ENCODE measurements around the gene WDR5.

WDR5 gene

GRCh38 chr9:134132208-134132870, 3.5 kb upstream of the WDR5 start:
- DNase-seq = no peak

- no peak for DNase-seq
Measured at GRCh38 chr9:134134949-134135342, 936 bp upstream of the WDR5 start.

GRCh38 chr9:134136118-134136995, 475 bp downstream of the WDR5 start:
- DNase-seq = no peak

GRCh38 chr9:134136996-134137299, 1.1 kb downstream of the WDR5 start:
- DNase-seq = no peak

- DNase-seq = no peak
Measured at GRCh38 chr9:134138292-134138691, 2.4 kb downstream of the WDR5 start.

GRCh38 chr9:134139081-134139480, 3.2 kb downstream of the WDR5 start:
- no peak for DNase-seq

GRCh38 chr9:134141906-134142305, 6.0 kb downstream of the WDR5 start:
- DNase-seq = no peak

GRCh38 chr9:134144801-134145200, 8.9 kb downstream of the WDR5 start:
- no peak for DNase-seq

- DNase-seq = no peak
Measured at GRCh38 chr9:134145262-134145661, 9.4 kb downstream of the WDR5 start.

- no peak for DNase-seq
Measured at GRCh38 chr9:134146774-134147493, 11.1 kb downstream of the WDR5 start.

GRCh38 chr9:134149380-134149779, 13.5 kb downstream of the WDR5 start:
- DNase-seq = no peak

- DNase-seq = no peak
Measured at GRCh38 chr9:134150557-134151214, 14.8 kb downstream of the WDR5 start.

- no peak for DNase-seq
Measured at GRCh38 chr9:134152022-134152448, 16.2 kb downstream of the WDR5 start.

GRCh38 chr9:134152488-134152887, 16.6 kb downstream of the WDR5 start:
- DNase-seq = no peak

- no peak for DNase-seq
Measured at GRCh38 chr9:134153450-134153849, 17.6 kb downstream of the WDR5 start.

- no peak for DNase-seq
Measured at GRCh38 chr9:134154262-134154701, 18.4 kb downstream of the WDR5 start.

- no peak for DNase-seq
Measured at GRCh38 chr9:134155812-134156377, 20.0 kb downstream of the WDR5 start.

- no peak for DNase-seq
Measured at GRCh38 chr9:134156564-134157377, 20.9 kb downstream of the WDR5 start.

GRCh38 chr9:134157378-134157885, 21.6 kb downstream of the WDR5 start:
- no peak for DNase-seq

GRCh38 chr9:134158242-134158641, 22.4 kb downstream of the WDR5 start:
- no peak for DNase-seq

- DNase-seq = no peak
Measured at GRCh38 chr9:134158753-134159392, 23.0 kb downstream of the WDR5 start.

All from CD4-positive, alpha-beta T cell treated with Interleukin-4 for 4 hours (primary cell).